ENCODE data around the gene AIF1L. TPM values are rescaled to one million over a fixed set of nuclear protein-coding genes. Genes with fewer than 3 reads are reported as not detected.

AIF1L gene
- 347 TPM for polyA plus RNA-seq (ENCODE audit: insufficient read length)
- long read RNA-seq, donor 1, transcript AIF1L-205 (4 exons, 671 nt): minor isoform, 11 of 147 reads
- long read RNA-seq, donor 1, transcript AIF1L-201 (6 exons, 3,364 nt): major isoform, 109 of 147 reads
- long read RNA-seq, donor 1, transcript AIF1L-208 (6 exons, 3,398 nt): minor isoform, 6 of 147 reads
- long read RNA-seq, donor 1, partial matches to known transcripts: 13 of 147 reads
- long read RNA-seq, donor 1, other reads (novel, unspliced or antisense): 8 of 147 reads
- long read RNA-seq, donor 2, transcript AIF1L-201 (6 exons, 3,364 nt): major isoform, 85 of 116 reads
- long read RNA-seq, donor 2, transcript AIF1L-205 (4 exons, 671 nt): minor isoform, 8 of 116 reads
- long read RNA-seq, donor 2, partial matches to known transcripts: 5 of 116 reads
- long read RNA-seq, donor 2, other reads (novel, unspliced or antisense): 15 of 116 reads
- long read RNA-seq, donor 3, transcript AIF1L-201 (6 exons, 3,364 nt): major isoform, 72 of 90 reads
- long read RNA-seq, donor 3, transcript AIF1L-205 (4 exons, 671 nt): minor isoform, 5 of 90 reads
- long read RNA-seq, donor 3, partial matches to known transcripts: 0 of 90 reads
- long read RNA-seq, donor 3, other reads (novel, unspliced or antisense): 10 of 90 reads
- long read RNA-seq, donor 4, partial matches to known transcripts: 0 of 2 reads
- long read RNA-seq, donor 4, other reads (novel, unspliced or antisense): 0 of 2 reads
- long read RNA-seq, donor 5, transcript AIF1L-205 (4 exons, 671 nt): minor isoform, 18 of 328 reads
- long read RNA-seq, donor 5, transcript AIF1L-201 (6 exons, 3,364 nt): major isoform, 117 of 328 reads
- long read RNA-seq, donor 5, partial matches to known transcripts: 176 of 328 reads
- long read RNA-seq, donor 5, other reads (novel, unspliced or antisense): 14 of 328 reads
- long read RNA-seq, donor 6, transcript AIF1L-205 (4 exons, 671 nt): minor isoform, 10 of 340 reads
- long read RNA-seq, donor 6, transcript AIF1L-201 (6 exons, 3,364 nt): major isoform, 93 of 340 reads
- long read RNA-seq, donor 6, partial matches to known transcripts: 213 of 340 reads
- long read RNA-seq, donor 6, other reads (novel, unspliced or antisense): 21 of 340 reads
- long read RNA-seq, donor 7, transcript AIF1L-205 (4 exons, 671 nt): minor isoform, 14 of 383 reads
- long read RNA-seq, donor 7, transcript AIF1L-208 (6 exons, 3,398 nt): minor isoform, 6 of 383 reads
- long read RNA-seq, donor 7, transcript AIF1L-201 (6 exons, 3,364 nt): major isoform, 135 of 383 reads
- long read RNA-seq, donor 7, partial matches to known transcripts: 212 of 383 reads
- long read RNA-seq, donor 7, other reads (novel, unspliced or antisense): 16 of 383 reads
- long read RNA-seq, donor 8, transcript AIF1L-201 (6 exons, 3,364 nt): major isoform, 34 of 40 reads
- long read RNA-seq, donor 8, transcript AIF1L-205 (4 exons, 671 nt): minor isoform, 5 of 40 reads
- long read RNA-seq, donor 8, partial matches to known transcripts: 0 of 40 reads
- long read RNA-seq, donor 8, other reads (novel, unspliced or antisense): 0 of 40 reads

- peak; percentile 70 for DNase-seq
Observed at GRCh38 chr9:131096269-131097125, at the start of gene AIF1L. TSS of gene AIF1L (plus strand) at chr9:131096531. CDS start at chr9:131096630, 99 bp downstream.

- peak; percentile 64 for DNase-seq
Observed at GRCh38 chr9:131046581-131047202, 49.6 kb upstream of the AIF1L start.

- DNase-seq: no peak
Observed at GRCh38 chr9:131048332-131048731, 48.0 kb upstream of the AIF1L start.

- no peak for DNase-seq
Observed at GRCh38 chr9:131048820-131049219, 47.5 kb upstream of the AIF1L start.

GRCh38 chr9:131049829-131050715 is 46.3 kb upstream of the AIF1L start:
- no peak for DNase-seq

- no peak for DNase-seq
Observed at GRCh38 chr9:131050831-131051230, 45.5 kb upstream of the AIF1L start.

GRCh38 chr9:131051592-131052517 is 44.5 kb upstream of the AIF1L start:
- DNase-seq: no peak

- DNase-seq: no peak
Observed at GRCh38 chr9:131053896-131054295, 42.4 kb upstream of the AIF1L start.

GRCh38 chr9:131056781-131057506 is 39.4 kb upstream of the AIF1L start:
- no peak for DNase-seq

- no peak for DNase-seq
Observed at GRCh38 chr9:131060900-131061630, 35.3 kb upstream of the AIF1L start.

- no peak for DNase-seq
Observed at GRCh38 chr9:131062969-131063368, 33.4 kb upstream of the AIF1L start.

- no peak for DNase-seq
Observed at GRCh38 chr9:131065599-131065998, 30.7 kb upstream of the AIF1L start.

- no peak for DNase-seq
Observed at GRCh38 chr9:131067625-131068024, 28.7 kb upstream of the AIF1L start.

GRCh38 chr9:131068076-131068816 is 28.1 kb upstream of the AIF1L start:
- DNase-seq: no peak

- DNase-seq: no peak
Observed at GRCh38 chr9:131069699-131070098, 26.6 kb upstream of the AIF1L start.
